ENCODE results near the gene PRICKLE1.

PRICKLE1 gene

DNA sequence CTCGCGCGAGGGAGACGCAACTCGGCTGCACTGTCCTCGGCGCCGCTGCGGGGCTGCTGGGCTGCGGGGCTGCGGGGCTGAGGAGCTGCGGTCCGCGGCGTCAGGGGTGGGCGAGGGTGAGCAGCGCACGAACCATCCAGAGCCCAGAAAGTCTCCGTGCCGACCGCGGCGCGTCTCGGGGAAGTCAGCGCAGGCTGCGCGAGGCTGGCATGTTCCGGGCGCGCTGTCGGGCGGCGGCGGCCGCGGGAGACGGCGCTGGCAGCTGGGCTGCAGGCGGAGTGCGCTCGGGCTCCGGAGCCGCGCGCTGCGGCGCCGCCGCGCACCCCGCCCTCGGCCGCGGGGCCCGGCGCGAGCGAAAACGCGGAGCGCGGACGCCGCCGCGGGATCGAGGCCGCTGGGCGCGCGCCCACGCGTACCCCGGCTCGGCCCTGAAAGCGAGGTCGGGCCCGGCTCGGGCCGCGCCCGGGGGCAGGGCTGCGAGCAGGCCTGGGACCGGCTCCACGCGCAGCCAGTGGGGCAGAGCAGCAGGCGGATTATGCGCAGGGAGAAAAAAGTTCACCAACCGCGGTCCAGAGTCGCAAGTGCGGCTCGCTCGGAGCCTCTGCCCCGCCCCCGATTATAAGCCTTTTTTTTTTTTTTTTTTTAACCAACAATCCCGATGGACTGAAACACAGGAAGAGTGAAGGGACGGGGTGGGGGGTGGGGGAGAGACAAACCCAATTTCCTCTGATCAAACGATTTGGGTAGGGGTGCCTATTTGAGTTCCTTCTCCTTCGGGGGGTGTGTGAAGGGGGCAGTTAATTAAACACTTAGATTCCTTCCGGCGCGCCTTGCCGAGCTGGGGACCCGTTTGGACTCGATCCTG, at the start of gene PRICKLE1:
TSS of gene PRICKLE1 (minus strand) at position 282 of the 865 bp plus-strand sequence. CDS start 117,230 bp downstream, outside the sequence.
- no peak for DNase-seq

DNA sequence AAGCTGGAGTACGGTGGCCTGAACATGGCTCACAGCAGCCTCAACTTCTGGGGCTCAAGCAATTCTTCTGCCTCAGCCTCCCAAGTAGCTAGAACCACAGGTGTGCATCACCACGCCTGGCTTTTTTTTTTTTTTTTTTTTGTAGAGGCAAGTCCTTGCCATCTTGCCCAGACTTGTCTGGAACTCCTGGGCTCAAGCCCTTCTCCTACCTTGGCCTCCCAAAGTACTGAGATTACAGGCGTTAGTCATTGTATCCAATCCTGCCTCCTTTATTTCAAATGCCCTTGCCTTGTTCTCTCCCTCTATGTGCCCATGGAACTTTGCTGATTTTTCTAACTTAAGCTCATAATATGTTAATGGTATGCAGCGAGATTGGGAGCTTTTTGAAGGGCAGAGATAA, 49.2 kb upstream of the PRICKLE1 start:
- DNase-seq = no peak

DNA sequence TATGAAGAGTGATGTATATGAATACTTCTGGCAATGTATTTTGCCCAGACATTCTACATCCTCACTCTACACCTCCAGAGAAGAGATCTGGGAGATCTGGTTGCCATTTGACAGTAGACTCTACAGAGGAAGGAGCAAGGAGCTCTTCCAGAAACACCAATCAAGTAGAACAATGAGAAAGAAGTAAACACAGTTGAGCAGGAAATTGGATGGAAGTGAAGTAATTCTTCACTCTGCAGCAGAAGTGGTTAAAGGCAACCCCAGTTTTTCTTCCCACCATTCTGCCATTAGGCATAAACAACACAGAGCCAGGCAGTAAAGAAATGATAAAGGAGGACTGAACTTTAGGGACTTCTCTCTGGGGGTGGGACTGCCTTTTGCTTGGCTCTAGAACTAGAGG, 48.5 kb upstream of the PRICKLE1 start:
- DNase-seq = no peak

DNA sequence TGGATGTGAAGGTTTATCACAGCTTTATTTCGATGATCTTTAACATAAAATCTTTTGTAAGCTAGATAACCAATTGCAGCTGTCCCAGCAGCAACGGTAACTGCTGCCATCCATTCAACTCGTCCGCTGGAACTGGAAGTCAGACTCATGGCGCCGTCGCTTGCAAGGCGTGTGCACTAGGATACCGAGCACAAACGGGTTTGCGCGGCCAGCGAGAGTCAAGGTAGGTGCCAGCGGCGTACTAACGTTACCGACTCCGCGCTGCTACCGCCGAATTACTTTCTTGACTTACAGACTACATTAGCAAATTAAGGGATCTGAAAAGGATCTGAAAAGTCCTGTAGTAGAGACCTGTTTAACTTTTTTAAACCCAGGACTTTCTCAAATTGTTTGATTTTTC, 47.4 kb upstream of the PRICKLE1 start:
- DNase-seq = no peak

DNA sequence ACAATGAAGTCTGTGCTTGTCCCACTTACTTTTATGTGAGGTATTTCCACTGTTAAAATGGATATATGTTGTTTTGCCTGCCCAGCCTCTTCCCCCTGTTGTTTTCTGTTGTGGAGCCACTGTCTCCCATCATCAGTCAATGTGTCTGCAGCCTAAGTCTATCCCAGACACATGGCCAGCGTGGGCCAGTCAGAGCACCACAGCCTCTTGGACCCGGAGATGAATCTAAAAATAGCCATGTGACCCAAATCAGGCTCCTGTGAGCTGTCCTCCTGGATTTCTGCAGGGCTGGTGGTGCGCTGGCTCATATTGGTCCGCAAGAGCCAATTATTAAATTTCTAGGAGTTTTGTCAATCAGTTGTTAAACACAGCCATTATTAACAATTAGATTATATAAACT, 44.0 kb upstream of the PRICKLE1 start:
- no peak for DNase-seq

DNA sequence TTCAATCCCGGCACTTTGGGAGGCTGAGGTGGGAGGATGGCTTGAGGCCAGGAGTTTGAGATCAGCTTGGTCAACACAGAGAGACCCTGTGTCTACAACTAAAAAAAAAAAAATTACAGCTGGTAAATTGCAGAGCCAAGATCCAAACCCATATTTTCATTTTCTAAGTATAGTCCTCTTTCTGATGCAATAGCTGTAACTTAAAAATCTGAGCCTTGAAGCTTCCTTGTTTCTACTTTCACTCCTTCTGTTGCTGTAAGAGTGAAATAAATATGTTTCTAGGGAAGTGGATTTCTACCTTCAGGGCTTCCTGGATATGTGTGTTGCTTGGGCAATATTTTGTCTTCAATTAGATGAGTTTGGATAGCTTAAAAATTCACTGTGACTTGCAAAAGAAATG, 42.0 kb upstream of the PRICKLE1 start:
- DNase-seq = no peak

DNA sequence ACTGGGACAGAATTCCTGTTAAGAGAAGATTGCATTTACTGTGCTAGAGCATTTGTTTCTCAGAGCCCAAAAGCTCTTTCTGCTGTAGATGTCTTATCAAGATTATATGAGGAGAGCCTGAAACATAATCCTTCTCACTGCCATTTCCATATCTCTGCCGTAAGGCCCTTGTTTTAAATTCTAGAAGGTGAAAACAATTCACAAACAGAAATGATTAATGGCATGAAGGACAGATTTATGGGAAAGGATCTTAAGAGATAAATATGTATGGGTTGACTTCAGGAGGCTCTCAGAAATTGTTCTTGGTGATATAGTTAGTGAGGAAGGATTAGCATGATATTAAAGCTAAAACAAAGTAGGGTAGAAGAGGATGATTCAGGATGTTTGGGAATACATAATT, 40.8 kb upstream of the PRICKLE1 start:
- DNase-seq = no peak

DNA sequence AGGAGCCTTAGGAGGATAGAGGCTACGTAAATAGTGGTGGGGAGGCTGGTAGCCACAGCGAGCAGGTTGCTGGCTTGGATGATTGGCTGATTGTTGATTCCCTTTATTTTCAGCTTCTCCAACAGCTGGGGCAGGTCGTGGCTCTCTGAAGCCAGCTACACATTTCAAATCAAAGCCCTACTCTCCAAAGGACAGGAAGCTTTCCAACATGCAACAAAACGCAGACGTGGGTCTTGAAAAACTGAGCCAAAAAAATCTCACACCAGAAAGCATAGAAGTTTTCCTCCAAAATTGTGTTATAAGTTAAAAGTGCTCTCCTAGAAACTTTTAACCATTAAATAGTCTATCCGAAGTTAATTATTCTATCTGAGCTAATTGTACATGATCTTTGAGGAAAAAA, 37.6 kb upstream of the PRICKLE1 start:
- DNase-seq = no peak

DNA sequence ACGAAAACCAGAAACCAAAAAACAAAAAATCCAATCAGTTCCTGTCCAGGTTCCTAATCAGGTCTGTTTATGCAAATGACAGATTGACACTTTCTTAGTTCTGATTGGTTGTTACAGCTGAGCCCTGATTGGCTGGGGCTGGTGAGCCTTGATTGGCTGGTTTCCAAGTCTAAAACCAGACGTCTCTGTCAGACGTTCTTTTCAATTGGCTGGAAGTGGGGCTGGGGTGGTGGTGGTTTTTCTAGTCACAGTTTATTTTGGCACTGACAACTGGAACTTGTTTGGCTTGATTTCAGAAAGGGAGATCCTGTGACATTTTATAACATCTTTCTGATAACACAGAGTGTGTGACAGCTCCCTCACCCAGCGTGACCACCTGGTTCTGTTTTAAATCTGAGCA, 36.1 kb upstream of the PRICKLE1 start:
- DNase-seq = no peak

DNA sequence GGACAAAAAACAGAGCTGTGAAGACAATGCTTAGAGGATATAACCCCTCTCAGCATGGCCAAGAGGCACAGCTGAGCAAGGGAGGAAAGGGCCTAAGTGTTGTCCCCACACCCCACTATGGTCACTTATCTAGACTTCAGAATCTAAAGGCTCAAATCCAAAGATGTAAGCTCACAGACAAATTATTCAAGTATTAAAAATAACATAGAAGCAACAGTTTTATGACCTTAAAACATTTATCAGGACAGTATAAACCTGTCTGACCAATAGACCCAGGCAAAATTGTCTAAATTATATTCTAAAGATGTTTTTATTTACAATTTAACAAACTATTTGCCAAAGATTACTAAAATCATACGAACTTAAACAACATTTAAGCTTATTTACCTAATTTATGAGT, 28.1 kb upstream of the PRICKLE1 start:
- DNase-seq = no peak

DNA sequence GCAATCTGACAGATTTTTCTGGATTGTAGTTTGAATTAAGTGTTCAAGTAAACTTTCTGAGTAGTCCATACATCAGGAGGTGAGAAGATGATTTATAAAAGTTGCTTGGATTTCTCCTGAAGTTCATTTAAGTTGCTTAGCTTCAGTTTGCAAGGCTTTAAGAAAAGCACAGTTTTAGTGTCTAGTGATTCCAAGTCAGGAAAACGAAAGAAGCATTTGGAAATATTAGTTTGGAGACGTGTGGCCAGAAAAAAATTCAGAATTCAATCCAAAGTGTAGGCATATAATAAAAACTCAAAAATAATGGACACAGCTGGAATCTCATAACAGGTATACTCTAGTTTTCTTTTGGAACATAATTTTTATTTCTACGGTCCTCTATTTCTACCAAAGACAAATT, 25.5 kb upstream of the PRICKLE1 start:
- DNase-seq = no peak

DNA sequence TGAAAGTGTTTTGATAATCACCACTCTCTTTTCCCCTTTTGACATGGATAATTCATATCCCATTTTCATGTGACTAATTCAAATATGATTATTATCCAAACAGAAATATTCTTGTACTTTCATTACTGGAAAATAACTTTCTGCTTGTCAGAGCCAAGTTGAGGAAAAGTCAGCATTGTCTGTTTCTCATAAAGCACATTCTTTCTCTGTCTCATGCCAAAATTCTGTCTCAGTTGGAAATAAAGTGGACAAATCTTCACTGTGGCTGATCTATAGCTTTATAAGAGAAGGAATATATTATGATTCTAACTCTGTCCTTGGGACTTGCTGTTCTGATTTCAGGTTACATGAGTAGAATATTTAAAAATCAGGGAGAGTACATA, 22.7 kb upstream of the PRICKLE1 start:
- no peak for DNase-seq

DNA sequence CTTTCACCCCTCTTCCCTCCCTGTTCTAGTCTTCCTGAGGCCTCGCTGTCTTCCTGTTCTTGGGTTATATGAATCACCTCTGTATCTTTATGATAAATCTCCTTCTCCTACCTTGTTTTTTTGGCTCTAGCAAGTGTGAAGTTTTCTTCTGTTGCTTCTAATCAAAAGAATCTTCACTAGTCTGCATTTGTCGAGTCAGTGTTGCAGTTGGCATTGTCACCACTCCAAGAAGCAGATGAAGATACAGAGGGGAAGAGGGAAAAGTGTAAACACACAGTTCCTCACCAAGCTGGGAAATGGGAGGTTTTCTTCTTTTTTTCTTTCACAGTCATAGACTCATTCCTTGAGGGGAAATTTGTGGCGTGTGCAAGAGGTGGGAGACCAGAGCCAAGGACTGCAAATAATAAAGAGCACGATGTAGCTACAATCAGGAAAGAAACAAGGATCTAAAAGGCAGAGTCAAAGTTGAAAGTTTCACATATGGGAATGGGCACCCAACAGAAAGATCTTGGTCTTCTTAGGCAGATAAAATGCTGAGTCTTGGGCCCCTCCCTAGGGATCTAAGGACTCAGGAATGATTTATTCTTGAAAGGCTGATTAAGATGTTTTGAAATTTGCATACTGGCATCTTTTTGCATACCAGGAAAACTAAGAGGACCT, 22.2 kb upstream of the PRICKLE1 start:
- no peak for DNase-seq

DNA sequence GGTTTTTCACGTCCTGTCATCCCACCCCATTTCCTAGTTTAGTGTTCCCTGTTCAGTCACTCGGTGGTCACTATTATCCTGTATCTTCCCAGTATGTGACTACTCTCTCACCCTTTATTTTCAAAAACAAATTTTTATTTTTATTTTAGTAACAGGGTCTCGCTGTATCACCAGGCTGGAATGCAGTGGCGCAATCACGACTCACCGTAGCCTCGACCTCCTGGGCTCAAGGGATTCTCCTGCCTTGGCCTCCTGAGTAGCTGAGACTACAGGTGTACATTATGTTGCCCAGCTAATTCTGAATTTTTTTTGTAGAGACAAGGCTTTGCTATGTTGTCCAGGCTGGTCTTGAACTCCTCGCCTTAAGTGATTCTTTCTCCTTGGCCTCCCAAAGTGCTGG, 20.1 kb upstream of the PRICKLE1 start:
- no peak for DNase-seq

DNA sequence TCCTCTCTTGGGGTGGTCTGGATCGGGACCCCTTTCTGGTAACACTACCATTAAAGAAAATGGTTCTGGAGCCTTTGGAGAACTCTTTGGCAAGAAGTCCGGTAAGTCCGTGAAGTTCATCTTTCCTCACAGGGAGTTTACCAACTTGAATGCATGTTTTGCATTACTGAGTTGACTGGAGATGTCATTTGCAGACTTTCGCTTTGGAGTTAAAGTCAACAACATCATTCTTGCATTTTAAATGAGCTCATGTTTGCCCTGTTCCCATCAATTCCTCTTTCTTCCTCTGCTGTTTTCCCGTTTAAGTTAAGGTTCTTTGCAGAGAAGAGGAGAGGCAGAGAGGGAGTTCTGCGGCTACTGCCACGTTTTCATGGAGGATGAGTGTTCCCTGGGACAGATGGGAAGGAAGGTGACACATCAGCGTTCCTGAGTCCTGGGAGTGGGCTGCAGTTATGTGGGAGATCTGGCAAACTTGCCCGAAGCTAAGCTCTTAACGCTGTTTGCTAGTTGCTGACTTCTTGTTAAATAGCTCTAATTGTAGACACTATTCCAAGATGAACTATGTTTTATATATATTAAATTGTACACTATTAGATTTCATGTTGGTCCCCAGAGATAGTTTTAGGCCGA, 18.8 kb upstream of the PRICKLE1 start:
- no peak for DNase-seq

DNA sequence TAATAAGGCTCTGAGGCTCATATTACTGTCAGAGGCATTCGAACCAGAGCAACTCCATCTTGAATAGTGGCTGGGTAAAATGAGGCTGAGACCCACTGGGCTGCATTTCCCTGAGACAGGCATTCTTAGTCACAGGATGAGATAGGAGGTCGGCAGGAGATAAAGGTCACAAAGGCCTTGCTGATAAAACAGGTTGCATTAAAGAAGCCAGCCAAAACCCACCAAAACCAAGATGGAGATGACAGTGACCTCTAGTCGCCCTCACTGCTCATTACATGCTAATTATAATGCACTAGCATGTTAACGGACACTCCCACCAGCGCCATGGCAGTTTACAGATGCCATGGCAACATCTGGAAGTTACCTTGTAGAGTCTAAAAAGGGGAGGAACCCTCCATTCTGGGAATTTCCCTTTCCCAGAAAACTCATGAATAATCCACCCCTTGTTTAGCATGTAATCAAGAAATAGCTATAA, 18.1 kb upstream of the PRICKLE1 start:
- no peak for DNase-seq

DNA sequence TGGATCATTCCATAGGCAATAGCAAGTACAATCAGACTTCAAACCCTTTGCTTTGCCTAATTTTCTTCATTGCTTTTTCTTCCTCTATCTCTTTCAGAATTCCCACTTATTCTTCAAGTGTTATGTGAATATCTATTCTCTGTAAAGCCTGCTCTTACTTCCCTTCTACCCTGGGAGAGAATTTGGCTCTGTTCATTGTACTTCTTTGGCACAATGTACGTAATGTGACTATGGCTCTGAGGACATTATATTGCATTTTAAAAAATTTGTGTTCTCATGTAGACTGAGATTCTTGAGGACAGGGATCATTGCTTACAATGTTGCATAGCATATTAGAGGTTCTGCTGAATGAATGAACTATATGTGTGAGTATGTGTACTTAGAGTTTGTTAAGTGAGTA, 16.9 kb upstream of the PRICKLE1 start:
- no peak for DNase-seq

DNA sequence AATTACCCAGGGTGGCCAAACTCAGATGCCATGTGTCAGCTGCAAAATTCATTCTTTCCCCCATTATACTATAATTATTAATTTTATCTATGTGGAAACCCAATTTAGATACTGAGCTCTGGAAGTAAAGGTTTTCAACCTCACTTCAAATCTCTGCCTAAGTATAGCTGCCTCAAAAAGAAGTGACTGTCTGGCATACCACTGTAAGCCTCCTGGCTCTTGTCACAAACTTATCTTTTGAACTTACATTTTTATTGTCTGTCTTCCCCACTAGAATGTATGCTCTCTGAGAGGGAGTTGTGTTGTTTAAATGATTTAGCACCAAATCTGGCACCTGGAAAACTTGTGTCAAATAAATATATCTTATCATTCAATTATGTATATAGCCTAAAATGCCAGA, 16.1 kb upstream of the PRICKLE1 start:
- DNase-seq = no peak

DNA sequence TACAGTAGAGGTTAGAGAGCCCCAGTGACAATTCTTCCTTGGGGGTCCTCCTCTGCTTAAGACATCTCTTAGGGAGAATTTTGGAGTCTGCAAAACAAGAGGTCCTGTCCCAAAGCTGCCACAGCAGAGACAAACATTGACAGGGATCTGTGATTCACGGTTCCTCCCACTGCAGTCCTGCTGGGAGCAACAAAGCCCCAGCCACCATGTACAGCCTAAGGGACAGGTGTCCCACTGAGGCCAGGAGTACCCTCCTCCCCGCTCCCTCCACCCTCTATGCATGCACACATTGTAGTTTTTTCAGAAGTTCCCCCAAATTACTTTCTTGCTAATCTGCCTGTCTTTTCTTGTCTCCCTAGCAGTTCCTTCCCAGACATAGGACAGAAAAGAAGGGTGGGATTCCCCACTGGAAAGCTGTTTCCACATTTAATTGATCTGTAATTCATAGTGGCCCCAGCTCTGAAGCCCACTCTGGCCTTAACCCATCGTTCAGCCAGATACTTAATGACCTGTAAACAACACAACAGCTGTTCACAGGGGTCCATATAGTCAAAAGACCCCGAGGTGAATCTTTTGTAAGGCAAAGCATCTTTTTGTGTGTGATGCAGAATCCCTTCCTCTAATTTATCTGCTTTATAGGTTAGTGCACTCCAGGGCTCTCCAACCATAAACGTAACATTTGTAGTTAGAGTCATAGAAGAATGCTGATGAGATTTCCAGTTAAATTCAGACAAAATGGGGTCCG, 13.9 kb upstream of the PRICKLE1 start:
- no peak for DNase-seq

DNA sequence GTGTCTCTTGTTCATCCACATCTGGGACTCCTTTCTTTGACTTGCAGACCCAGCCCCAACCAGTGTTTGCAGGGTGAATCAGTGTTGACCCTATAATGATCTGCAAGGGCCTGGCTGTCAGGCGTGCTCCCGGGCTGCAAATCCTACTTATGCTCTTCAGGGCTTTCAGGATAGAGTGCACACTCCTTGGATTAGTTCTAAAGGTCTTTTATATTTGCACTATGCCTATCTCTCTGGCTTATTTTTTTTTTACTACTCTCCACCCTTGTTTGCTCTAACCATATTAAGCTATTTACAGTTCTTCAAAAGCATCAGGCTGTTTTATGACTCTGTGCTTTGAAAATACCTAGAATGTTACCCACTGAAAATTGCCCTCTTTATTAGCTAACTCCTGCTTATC, 4.3 kb upstream of the PRICKLE1 start:
- no peak for DNase-seq

DNA sequence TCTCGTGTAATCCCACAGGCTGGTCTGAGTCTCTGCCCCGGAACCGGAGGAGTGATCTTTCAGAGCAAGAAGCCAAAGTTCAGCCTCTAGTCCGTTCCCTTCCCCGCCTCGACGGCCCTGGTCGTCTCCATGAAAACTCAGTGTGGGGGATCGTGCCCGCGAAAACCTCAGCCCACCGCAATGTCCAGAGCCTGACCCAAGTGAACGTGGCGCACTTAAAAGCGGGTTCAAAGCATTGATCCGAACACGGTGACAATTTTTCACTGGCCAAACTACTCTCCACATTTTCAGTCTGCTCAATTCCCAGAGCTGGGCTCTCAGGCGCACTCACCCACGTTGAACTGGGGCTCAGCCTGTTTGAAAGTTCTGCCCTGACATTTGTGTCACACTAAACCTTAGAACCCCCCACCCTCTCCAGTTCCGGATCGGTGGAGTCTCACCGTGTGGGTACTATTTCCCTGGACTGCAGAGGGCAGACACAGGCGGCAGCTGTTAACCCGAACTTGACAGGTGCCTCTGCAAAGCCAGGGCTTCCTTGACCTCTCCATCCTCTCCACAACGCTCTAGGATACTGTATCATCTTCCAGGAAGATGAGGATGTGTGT, 886 bp upstream of the PRICKLE1 start:
- no peak for DNase-seq

DNA sequence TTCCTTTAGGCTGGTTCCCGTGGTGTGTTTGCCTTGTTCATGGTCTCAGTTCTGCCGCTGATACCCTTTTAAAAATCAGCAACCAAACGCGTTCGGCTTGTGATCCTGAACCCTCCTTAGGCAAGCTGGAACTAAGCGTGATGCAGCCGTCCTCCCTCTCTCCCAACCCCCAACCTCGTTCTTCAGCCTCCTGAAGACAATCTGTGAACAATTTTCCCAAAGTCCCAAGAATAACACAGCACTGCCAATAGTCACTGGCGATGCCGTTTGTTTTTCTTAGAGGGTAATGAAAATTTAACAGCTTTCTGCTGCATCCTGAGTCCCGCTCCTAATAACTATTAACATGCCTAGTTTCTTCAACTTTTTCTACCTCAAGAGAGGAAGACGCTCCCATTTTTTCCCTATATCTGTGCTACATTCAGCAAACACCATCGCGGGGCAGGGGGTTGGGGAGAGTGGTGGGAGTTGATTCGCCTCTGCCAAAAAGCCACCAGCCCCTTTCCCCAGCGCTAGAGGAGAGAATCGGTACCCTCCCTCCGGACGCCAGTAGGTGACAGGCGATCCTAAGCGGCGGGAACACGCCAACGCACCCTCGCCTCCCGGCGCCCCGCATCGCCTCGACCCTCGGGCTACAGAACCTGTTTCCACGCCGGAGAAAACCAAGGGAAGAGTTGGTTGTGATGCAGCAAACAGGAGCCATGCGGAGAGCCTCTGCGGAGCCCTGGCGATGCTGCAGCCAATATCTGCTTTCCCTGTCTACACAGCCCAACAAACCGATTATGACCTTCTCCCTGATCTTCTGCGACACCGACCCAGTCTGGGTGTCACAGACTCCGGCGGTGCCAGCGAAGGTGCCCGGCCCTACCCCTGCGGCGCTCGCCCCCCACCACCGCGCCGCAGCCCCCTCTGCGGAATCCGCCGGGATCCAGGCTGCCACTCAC, 752 bp downstream of the PRICKLE1 start:
- DNase-seq = no peak

Data from NCI-H2107 (cell line).